ENCODE data around the gene GORAB. TPM values are rescaled to one million over a fixed set of nuclear protein-coding genes. Genes with fewer than 3 reads are reported as not detected.

Gene GORAB
- total and polyA plus RNA-seq, 10 of the 15 experiments (the other 5 are each of a cell fraction or from before 2014, with no cell fraction given) = 5.5 to 38.6 (median 10.3) TPM

DNA sequence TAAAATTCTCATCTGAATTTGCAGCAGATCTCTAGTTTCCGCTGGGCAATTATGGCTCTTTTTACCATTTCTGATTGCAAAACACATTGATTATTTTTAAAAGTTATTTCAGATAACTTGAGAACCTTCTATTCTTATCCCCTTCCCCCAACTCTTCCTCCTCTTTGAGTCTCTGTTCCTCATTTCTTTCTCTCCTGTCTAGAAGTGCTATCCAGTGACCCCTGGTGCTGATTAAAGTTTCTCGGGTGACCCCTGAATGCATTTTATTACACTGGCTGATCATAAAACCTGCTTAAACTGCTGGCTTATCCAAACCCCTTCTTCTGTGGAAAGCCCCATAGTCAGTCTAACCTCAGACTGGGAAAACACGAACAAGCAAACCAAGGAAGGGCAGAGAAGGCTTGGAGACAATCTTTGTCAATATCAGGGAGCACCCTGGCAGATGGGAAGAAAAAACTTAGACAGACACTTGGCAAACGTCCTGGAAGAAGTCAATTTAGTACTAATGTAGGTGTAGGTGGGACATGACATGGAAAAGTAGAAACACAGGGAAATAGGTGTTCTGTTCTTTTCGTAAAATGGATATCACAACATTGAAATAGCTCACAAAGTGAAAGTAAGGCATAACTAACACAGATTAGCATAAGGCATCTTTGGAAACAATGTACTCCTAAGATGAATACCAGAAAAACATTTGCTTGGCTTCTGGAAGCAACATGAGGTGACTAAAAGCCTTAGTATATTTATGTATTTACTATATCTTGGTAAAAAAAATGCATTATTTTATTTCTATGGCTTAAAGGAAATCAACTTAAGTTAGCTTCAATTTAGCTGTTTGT is 61.4 kb downstream of the GORAB start:
- no TSS peak for BruUV-seq (replicated peaks)
- ChIA-PET CTCF (interaction anchor here (0.8 to 1.7 kb wide), 5 partner anchors 10 to 75 kb away, joined by 3 to 6 read pairs (median 3); no protein-coding TSS in a partner anchor), POLR2A (interaction anchor here (0.8 to 2.5 kb wide), 11 partner anchors 8 to 81 kb away, joined by 3 to 12 read pairs (median 3); no protein-coding TSS in a partner anchor), SMC1A (ENCODE audit: uncharacterized antibody, unreplicated experiment) (interaction anchor here (0.6 to 8.7 kb wide), 14 partner anchors 11 to 178 kb away, joined by 3 to 93 read pairs (median 4); no protein-coding TSS in a partner anchor), RAD21 (ENCODE audit: unreplicated experiment) (interaction anchor here (0.5 to 4.5 kb wide), 12 partner anchors 8 to 517 kb away, joined by 3 to 46 read pairs (median 5); no protein-coding TSS in a partner anchor)
- no peak overlapping the region for H3K4me3 ChIP-seq
- H3K4me2 ChIP-seq (ENCODE audit: control insufficient read depth, insufficient read depth) = no peak overlapping the region
- H3K27me3 ChIP-seq (replicated peaks in 1 of 2; ENCODE audit: control insufficient read depth in 2 of 2, insufficient read depth in 2 of 2, low read length in 1 of 2) = no peaks in the 10 kb centered on the region
- H2AFZ ChIP-seq (ENCODE audit: control insufficient read depth, low read depth, low read length) = no peak overlapping the region
- no peaks in the 10 kb centered on the region; the same call in 2 of the 3 replicates for H3K9me3 ChIP-seq (replicated peaks; ENCODE audit: control insufficient read depth, insufficient read depth, low read length)
- H4K20me1 ChIP-seq (ENCODE audit: control insufficient read depth, insufficient read depth) = no peaks in the 10 kb centered on the region
- H3K36me3 ChIP-seq (ENCODE audit: control insufficient read depth in 2 of 2, insufficient read depth in 2 of 2, low read length in 1 of 2) = no peaks in the 10 kb centered on the region
- H3K27ac ChIP-seq (ENCODE audit: control insufficient read depth, insufficient read depth) = no peak overlapping the region
- intact Hi-C loops (cut with micrococcal nuclease; ENCODE audit: unreplicated experiment) (loop anchor here (10.0 kb wide), 1 partner anchor 71 kb away; the partner anchor contains the start of gene PRRX1), in situ Hi-C loops (cut with MboI) (no loop called here)
- no peak for DNase-seq (ENCODE audit: low read depth, low spot score)
- no peak for FAIRE-seq
- H3K79me2 ChIP-seq (ENCODE audit: control insufficient read depth, insufficient read depth, low read length) = no peaks in the 10 kb centered on the region
- whole genome bisulfite sequencing (ENCODE audit: insufficient coverage, insufficient replicate concordance, low lambda C conversion rate, missing lambda C conversion rate) = 28% methylated on average over 5 of the region's 5 CpGs
- peak; percentile 55; the same call in 2 of the 3 replicates for ATAC-seq
- no peak overlapping the region for H3K9ac ChIP-seq (ENCODE audit: control insufficient read depth, insufficient read depth, low read length)
- H3K4me1 ChIP-seq (ENCODE audit: control insufficient read depth, insufficient read depth, low read length) = no peaks in the 10 kb centered on the region
- TF ChIP-seq SPI1 (IDR thresholded peaks at IDR 0.05; ENCODE audit: borderline replicate concordance, insufficient read depth, low read depth, low read length) (peak; percentile 75), ZSCAN29 (IDR thresholded peaks at IDR 0.05) (no peak), SMC3 (IDR thresholded peaks at IDR 0.05; ENCODE audit: borderline replicate concordance, low read length) (0 out of 2 replicates have a peak, but pooled peaks have one; percentile 1), CREM (IDR thresholded peaks at IDR 0.05; ENCODE audit: low read depth) (no peak), ZNF24 (IDR thresholded peaks at IDR 0.05) (peak; percentile 36; the same call in 1 of the 2 replicates), TBL1XR1 (IDR thresholded peaks at IDR 0.05; ENCODE audit: low read depth, low read length) (no peak), IRF4 (IDR thresholded peaks at IDR 0.05; ENCODE audit: low read depth, low read length) (no peak), RFX5 (IDR thresholded peaks at IDR 0.05; ENCODE audit: low read depth, low read length) (no peak), RUNX3 (IDR thresholded peaks at IDR 0.05; ENCODE audit: low read length) (no peak), DPF2 (IDR thresholded peaks at IDR 0.05) (peak; percentile 41; the same call in 1 of the 2 replicates)
- TF ChIP-seq, protein P1, sequence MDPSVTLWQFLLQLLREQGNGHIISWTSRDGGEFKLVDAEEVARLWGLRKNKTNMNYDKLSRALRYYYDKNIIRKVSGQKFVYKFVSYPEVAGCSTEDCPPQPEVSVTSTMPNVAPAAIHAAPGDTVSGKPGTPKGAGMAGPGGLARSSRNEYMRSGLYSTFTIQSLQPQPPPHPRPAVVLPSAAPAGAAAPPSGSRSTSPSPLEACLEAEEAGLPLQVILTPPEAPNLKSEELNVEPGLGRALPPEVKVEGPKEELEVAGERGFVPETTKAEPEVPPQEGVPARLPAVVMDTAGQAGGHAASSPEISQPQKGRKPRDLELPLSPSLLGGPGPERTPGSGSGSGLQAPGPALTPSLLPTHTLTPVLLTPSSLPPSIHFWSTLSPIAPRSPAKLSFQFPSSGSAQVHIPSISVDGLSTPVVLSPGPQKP (IDR thresholded peaks at IDR 0.05; ENCODE audit: low read depth, low read length) = no peak
- TF ChIP-seq, protein P2, sequence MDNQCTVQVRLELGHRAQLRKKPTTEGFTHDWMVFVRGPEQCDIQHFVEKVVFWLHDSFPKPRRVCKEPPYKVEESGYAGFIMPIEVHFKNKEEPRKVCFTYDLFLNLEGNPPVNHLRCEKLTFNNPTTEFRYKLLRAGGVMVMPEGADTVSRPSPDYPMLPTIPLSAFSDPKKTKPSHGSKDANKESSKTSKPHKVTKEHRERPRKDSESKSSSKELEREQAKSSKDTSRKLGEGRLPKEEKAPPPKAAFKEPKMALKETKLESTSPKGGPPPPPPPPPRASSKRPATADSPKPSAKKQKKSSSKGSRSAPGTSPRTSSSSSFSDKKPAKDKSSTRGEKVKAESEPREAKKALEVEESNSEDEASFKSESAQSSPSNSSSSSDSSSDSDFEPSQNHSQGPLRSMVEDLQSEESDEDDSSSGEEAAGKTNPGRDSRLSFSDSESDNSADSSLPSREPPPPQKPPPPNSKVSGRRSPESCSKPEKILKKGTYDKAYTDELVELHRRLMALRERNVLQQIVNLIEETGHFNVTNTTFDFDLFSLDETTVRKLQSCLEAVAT (IDR thresholded peaks at IDR 0.05) = 0 out of 2 replicates have a peak, but pooled peaks have one; percentile 18
- TF ChIP-seq, protein P3, sequence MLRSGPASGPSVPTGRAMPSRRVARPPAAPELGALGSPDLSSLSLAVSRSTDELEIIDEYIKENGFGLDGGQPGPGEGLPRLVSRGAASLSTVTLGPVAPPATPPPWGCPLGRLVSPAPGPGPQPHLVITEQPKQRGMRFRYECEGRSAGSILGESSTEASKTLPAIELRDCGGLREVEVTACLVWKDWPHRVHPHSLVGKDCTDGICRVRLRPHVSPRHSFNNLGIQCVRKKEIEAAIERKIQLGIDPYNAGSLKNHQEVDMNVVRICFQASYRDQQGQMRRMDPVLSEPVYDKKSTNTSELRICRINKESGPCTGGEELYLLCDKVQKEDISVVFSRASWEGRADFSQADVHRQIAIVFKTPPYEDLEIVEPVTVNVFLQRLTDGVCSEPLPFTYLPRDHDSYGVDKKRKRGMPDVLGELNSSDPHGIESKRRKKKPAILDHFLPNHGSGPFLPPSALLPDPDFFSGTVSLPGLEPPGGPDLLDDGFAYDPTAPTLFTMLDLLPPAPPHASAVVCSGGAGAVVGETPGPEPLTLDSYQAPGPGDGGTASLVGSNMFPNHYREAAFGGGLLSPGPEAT (IDR thresholded peaks at IDR 0.05; ENCODE audit: low read depth) = no peak
- TF ChIP-seq, protein P4, sequence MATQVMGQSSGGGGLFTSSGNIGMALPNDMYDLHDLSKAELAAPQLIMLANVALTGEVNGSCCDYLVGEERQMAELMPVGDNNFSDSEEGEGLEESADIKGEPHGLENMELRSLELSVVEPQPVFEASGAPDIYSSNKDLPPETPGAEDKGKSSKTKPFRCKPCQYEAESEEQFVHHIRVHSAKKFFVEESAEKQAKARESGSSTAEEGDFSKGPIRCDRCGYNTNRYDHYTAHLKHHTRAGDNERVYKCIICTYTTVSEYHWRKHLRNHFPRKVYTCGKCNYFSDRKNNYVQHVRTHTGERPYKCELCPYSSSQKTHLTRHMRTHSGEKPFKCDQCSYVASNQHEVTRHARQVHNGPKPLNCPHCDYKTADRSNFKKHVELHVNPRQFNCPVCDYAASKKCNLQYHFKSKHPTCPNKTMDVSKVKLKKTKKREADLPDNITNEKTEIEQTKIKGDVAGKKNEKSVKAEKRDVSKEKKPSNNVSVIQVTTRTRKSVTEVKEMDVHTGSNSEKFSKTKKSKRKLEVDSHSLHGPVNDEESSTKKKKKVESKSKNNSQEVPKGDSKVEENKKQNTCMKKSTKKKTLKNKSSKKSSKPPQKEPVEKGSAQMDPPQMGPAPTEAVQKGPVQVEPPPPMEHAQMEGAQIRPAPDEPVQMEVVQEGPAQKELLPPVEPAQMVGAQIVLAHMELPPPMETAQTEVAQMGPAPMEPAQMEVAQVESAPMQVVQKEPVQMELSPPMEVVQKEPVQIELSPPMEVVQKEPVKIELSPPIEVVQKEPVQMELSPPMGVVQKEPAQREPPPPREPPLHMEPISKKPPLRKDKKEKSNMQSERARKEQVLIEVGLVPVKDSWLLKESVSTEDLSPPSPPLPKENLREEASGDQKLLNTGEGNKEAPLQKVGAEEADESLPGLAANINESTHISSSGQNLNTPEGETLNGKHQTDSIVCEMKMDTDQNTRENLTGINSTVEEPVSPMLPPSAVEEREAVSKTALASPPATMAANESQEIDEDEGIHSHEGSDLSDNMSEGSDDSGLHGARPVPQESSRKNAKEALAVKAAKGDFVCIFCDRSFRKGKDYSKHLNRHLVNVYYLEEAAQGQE (IDR thresholded peaks at IDR 0.05; ENCODE audit: low read depth, low read length) = peak; percentile 70; the same call in 1 of the 2 replicates
